IPS-20b (cell line): Measurements from ENCODE around the gene GOLGA7B.

Experiments
- H3K27ac ChIP-seq: one replicate; pipeline ENCODE4 v1.5.1; 2013; ENCODE audit warnings: low read length
- H3K27me3 ChIP-seq: 2 replicates; pipeline ENCODE4 v1.6.1; 2013; ENCODE audit warnings: mild to moderate bottlenecking, low read length, inconsistent platforms; ENCODE audit not compliant: insufficient read depth
- H3K36me3 ChIP-seq: 2 replicates; pipeline ENCODE4 v1.6.1; 2013; ENCODE audit warnings: low read depth, mild to moderate bottlenecking, inconsistent platforms, low read length, moderate library complexity; ENCODE audit not compliant: insufficient read depth
- H3K4me1 ChIP-seq: 2 replicates; pipeline ENCODE4 v1.6.1; 2013; ENCODE audit warnings: mild to moderate bottlenecking, control low read depth, inconsistent platforms, low read length, moderate library complexity; ENCODE audit not compliant: insufficient read depth
- H3K4me3 ChIP-seq: 2 replicates; pipeline ENCODE4 v1.5.1; 2013; ENCODE audit warnings: mild to moderate bottlenecking, low read length, inconsistent platforms
- H3K9ac ChIP-seq: 2 replicates; pipeline ENCODE4 v1.6.1; 2013; ENCODE audit warnings: low read depth, mild to moderate bottlenecking, inconsistent platforms, low read length, moderate library complexity
- H3K9me3 ChIP-seq: 2 replicates; pipeline ENCODE4 v1.6.1; 2013; ENCODE audit warnings: mild to moderate bottlenecking, low read depth, low read length, inconsistent platforms; ENCODE audit not compliant: insufficient read depth

GOLGA7B gene

DNA sequence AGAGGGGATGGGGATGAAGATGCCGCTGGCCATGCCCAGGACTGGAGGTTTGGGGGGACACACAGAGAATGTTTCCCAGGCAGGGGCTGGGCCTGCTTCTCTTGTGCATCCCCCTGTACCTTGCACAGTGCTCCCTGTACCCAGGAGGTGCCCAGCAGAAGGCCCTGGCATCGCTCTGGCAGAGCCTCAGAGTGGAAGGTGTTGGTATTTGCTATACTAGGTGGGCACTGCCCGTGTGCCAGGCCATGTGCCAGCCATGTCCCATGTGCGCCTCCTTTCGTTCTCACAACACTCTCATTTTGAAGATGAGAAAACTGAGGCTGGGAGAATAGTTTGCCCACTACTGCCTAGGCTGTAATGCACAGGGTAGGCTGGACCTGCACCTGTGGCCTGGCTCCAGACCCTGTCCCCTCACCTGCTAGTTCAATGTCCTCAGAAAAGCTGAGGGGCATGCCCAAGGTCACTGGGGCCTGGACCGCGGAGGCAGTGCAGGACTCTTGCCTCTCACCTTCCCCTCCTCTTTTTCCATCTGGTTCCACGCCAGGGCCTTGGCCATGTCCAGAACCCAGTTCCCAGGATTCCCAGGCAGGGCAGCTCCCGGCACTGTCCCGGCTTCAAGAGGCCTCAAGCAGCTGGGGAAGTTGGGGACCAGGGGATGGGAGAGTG lies 64.7 kb downstream of the GOLGA7B start:
- Histone ChIP-seq H3K27ac (no peak overlapping the region), H3K9ac (no peak overlapping the region)

DNA sequence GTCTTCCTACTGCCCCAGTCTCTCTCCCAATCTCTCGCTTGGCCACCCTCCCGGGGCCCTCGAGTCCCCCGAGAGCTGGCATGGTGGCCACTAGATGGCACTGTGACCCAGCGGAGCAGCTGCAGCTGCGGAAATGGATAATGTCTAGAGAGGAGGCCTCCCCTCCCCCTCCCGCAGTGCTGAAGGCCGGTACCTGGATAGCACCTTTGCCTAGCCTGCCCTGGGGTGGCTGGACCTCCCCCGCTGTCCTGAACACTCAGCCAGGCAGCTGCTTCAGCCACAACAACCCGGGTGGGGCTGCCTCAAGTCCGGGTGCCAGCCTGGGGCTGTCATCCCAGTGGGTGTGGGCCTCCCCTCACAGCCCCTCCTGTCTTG lies 65.2 kb downstream of the GOLGA7B start:
- H3K36me3 ChIP-seq = no peaks in the 10 kb centered on the region
- peaks cover 27% of the 10 kb centered on the region for H3K27me3 ChIP-seq
- no peaks in the 10 kb centered on the region for H3K9me3 ChIP-seq
- no peak overlapping the region for H3K4me3 ChIP-seq
- no peak overlapping the region for H3K27ac ChIP-seq
- H3K9ac ChIP-seq = no peak overlapping the region
- H3K4me1 ChIP-seq = no peaks in the 10 kb centered on the region

More for the DNA sequence above, 64.7 kb downstream of the GOLGA7B start:
- H3K36me3 ChIP-seq = no peaks in the 10 kb centered on the region
- no peak overlapping the region for H3K4me3 ChIP-seq
- no peaks in the 10 kb centered on the region for H3K9me3 ChIP-seq
- no peaks in the 10 kb centered on the region for H3K4me1 ChIP-seq
- peaks cover 27% of the 10 kb centered on the region for H3K27me3 ChIP-seq

DNA sequence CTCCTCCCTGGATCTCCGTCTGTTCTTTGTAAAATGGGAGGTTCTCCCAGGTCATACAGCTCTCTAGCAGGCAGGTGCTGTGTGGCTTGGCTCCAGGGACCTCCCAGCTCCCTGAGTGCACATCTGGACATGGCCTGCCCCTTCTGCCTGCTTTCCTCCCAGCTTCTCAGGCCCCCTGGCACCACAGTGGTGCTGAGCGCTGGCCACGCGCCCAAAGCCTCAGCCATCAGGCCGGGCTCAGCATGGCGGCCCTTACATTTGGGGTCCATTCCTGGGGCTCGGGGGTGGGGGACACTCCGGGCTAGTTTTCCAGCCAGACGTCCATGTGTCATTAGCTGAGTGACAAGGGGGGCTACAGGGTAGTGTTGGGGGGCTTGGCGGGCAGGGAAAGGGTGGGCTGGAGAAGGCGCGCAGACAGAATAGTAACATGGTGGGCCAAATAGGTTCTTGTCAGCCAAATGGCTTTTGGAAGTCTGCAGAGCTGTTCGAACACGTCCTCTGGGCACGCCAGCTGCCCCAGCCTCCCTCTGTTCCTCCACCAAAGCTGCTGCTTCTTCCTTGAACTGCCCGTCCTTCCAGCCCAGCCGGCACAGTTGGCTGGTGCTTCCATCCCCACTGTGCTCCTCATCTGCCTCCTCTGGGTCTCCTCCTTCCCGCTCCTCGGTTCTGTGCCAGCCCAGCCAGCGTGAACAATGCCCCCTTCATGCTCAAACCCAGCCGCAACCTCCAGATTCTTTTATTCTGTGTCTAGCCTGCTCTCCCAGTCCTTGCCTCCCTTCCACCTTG lies 65.9 kb downstream of the GOLGA7B start:
- Histone ChIP-seq H3K27me3 (peaks cover 27% of the 10 kb centered on the region), H3K4me3 (no peak overlapping the region), H3K36me3 (no peaks in the 10 kb centered on the region), H3K9ac (no peak overlapping the region), H3K9me3 (no peaks in the 10 kb centered on the region), H3K27ac (no peak overlapping the region), H3K4me1 (no peaks in the 10 kb centered on the region)

DNA sequence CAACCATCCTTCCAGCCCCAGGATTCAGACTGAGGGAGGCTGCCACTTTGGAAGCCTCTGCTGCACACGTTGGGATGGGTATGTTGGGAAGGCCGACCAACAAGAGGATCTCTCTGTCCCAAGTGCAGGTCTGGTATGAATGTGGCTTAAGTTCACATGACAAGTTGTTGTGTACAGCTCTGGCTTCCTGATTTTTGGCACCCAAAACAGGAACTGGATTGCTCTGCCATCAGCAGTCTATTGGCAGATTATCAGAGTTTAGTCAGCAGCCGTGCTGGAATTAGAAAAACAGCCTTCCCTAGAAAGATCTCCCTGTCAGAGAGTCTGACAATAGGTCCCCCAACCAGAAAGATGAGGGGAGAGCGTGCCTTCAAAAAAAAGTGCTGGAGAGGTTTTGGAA lies 66.9 kb downstream of the GOLGA7B start:
- Histone ChIP-seq H3K9me3 (no peaks in the 10 kb centered on the region), H3K36me3 (no peaks in the 10 kb centered on the region), H3K4me3 (no peak overlapping the region), H3K9ac (no peak overlapping the region), H3K27me3 (peaks cover 27% of the 10 kb centered on the region), H3K4me1 (no peaks in the 10 kb centered on the region), H3K27ac (no peak overlapping the region)

DNA sequence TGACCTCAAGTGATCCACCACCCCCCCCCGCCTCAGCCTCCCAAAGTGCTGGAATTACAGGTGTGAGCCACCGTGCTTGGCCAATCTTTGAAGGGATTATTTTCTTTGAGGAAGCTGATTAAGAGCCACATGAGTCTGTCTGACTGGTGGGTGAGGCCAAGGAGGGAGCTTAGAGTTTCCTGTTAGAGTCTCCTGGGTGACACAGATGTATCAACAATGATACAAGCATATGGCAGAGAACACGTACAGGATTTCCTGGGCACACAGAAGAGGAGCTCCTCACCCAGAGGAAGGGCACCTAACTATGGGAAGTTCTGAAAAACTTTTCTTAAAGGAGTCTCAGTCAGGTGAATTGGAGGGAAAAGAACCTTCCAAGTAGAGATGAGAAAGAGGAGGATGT lies 69.4 kb downstream of the GOLGA7B start:
- Histone ChIP-seq H3K9ac (no peak overlapping the region), H3K27me3 (peaks cover 22% of the 10 kb centered on the region)

DNA sequence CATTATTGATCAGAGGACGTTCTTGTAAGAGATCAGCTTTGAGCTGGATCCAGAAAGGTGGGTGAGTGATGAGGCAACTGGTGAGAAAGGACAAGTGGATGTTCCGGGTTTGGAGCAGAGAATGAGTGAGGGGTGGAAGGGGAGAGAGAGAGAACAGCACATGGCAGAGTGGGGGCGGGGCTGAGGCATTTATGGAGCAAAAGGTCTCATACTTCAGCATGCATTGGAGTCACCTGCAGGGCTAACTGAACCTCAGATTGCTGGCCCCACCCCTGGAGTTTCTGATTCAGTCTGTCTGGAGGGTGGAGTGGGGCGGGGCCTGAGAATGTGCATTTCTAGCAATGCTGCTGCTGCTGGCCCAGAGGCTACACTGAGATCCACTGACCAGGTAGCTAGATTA lies 71.2 kb downstream of the GOLGA7B start:
- H3K9ac ChIP-seq = no peak overlapping the region
- H3K36me3 ChIP-seq = no peaks in the 10 kb centered on the region
- H3K27me3 ChIP-seq = peaks cover 13% of the 10 kb centered on the region
- no peak overlapping the region for H3K4me3 ChIP-seq
- H3K27ac ChIP-seq = no peak overlapping the region
- H3K4me1 ChIP-seq = no peaks in the 10 kb centered on the region
- H3K9me3 ChIP-seq = no peaks in the 10 kb centered on the region

More for the DNA sequence above, 69.4 kb downstream of the GOLGA7B start:
- H3K9me3 ChIP-seq = no peaks in the 10 kb centered on the region
- no peak overlapping the region for H3K4me3 ChIP-seq
- H3K27ac ChIP-seq = no peak overlapping the region
- no peaks in the 10 kb centered on the region for H3K36me3 ChIP-seq
- H3K4me1 ChIP-seq = no peaks in the 10 kb centered on the region
